HepG2 (cell line): ENCODE results near the gene CDK2. TPM values are rescaled to one million over a fixed set of nuclear protein-coding genes. Genes with fewer than 3 reads are reported as not detected.

Experiments
- ASH2L ChIP-seq: fragments of 300-600, 200-600 bp; sonication (generic); IDR thresholded peaks from 2 replicates; pipeline ENCODE4 v1.7.0; 2017; ENCODE audit warnings: low read depth, mild to moderate bottlenecking, moderate library complexity, mixed read lengths, low read length; ENCODE audit not compliant: insufficient read length
- ATF1 ChIP-seq: IDR thresholded peaks from 2 replicates; pipeline ENCODE4 v1.6.1; 2016; ENCODE audit warnings: mild to moderate bottlenecking, control low read depth
- GTF2F1 ChIP-seq: fragments of 150-350 bp; IDR thresholded peaks from 2 replicates; pipeline ENCODE4 v1.6.1; 2014; ENCODE audit warnings: low read length
- MED1 ChIP-seq: sonication (generic); formaldehyde crosslinking; IDR thresholded peaks from 2 replicates; pipeline ENCODE4 v1.4.0; 2020; ENCODE audit warnings: missing genetic modification reagents
- PREB ChIP-seq: sonication (generic); formaldehyde crosslinking; IDR thresholded peaks from 2 replicates; pipeline ENCODE4 v1.4.0; 2020; ENCODE audit warnings: missing genetic modification reagents
- REL ChIP-seq: sonication (generic); formaldehyde crosslinking; conservative IDR thresholded peaks from 2 replicates; pipeline ENCODE4 v1.8.0; 2022; ENCODE audit warnings: mild to moderate bottlenecking, missing genetic modification reagents, moderate library complexity
- SIX4 ChIP-seq: sonication (generic); formaldehyde crosslinking; IDR thresholded peaks from 2 replicates; pipeline ENCODE4 v1.4.0; 2020; ENCODE audit warnings: missing genetic modification reagents
- SMARCC2 ChIP-seq: fragments of 450-650 bp; IDR thresholded peaks from 2 replicates; pipeline ENCODE4 v1.6.1; 2017; ENCODE audit warnings: antibody characterized with exemption, mild to moderate bottlenecking
- SP140L ChIP-seq: sonication (generic); formaldehyde crosslinking; IDR thresholded peaks from 2 replicates; pipeline ENCODE4 v1.4.0; 2020; ENCODE audit warnings: missing genetic modification reagents, borderline replicate concordance
- ZBTB4 ChIP-seq: sonication (generic); formaldehyde crosslinking; IDR thresholded peaks from 2 replicates; pipeline ENCODE4 v1.4.0; 2020; ENCODE audit warnings: missing genetic modification reagents, mild to moderate bottlenecking, borderline replicate concordance
- ZMYM3 ChIP-seq: sonication (generic); formaldehyde crosslinking; IDR thresholded peaks from 2 replicates; pipeline ENCODE4 v1.5.1; 2020; ENCODE audit warnings: mild to moderate bottlenecking, missing genetic modification reagents
- ZNF720 ChIP-seq: sonication (generic); formaldehyde crosslinking; IDR thresholded peaks from 2 replicates; pipeline ENCODE4 v1.4.0; 2020; ENCODE audit warnings: missing genetic modification reagents
- ZSCAN21 ChIP-seq: sonication (generic); formaldehyde crosslinking; IDR thresholded peaks from 2 replicates; pipeline ENCODE4 v1.8.0; 2022; ENCODE audit warnings: mild to moderate bottlenecking, missing genetic modification reagents, moderate library complexity, borderline replicate concordance
- polyA plus RNA-seq, 8 experiments: library from polyadenylated mRNA; depleted of rRNA in 3 of 8; stranded (reverse) in 7 of 8; unstranded in 1 of 8; fragments of >200 nt; fragmentation: Illumina TruSeq in 4 of 8; extraction: Trizol in 4 of 8; gene quantifications; 2 replicates each; pipeline versions ENCODE4 v1.2.1 to v1.2.3, GENCODE V29; 2011 to 2016; ENCODE audit warnings: low read depth in 4 of 8, missing spikeins in 1 of 8, mixed read lengths in 1 of 8; ENCODE audit not compliant: insufficient read depth in 1 of 8
- total RNA-seq, 5 experiments: library from RNA; depleted of rRNA; stranded (reverse); fragments of >200 nt; fragmentation: Illumina TruSeq; extraction: Trizol; gene quantifications; 2 replicates each; pipeline ENCODE4 v1.2.3, GENCODE V29; 2016; ENCODE audit warnings: low read depth in 1 of 5

The CDK2 gene
- total and polyA plus RNA-seq, 2 of the 13 experiments (the other 11 are each of a cell fraction or from before 2014, with no cell fraction given) = 47.5 to 52.6 TPM

DNA sequence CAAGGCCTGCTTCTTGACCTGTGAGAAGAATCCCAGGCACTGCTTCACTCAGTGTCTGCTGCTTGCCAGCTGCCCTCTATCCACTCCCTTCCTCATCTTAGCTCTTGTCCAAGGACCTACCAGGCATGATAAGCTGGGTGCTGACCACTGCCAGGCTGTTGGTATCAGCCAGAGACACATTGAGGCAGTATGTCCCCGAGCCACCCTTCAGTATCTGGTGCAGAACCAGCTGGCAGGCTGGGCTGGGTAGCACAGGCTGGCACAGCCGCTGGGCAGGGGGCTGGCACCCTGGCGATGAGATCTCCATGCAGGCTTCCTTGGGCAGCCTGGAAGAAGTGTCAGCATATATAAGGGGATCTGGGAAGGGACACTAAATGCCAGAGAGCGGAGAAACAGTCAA is 11.3 kb upstream of the CDK2 start (continued):
- no peak for TF ChIP-seq ATF1 (CRISPR knock-in tag)
- TF ChIP-seq ZMYM3 = no peak
- TF ChIP-seq SMARCC2 = no peak
- TF ChIP-seq GTF2F1 = no peak
- TF ChIP-seq ZBTB4 (CRISPR knock-in tag) = no peak
- no peak for TF ChIP-seq PREB
- no peak for TF ChIP-seq MED1 (CRISPR knock-in tag)
- TF ChIP-seq ZSCAN21 (CRISPR knock-in tag) = no peak
- TF ChIP-seq SP140L (CRISPR knock-in tag) = no peak
- no peak for TF ChIP-seq SIX4
- TF ChIP-seq ASH2L = no peak
- TF ChIP-seq REL (CRISPR knock-in tag) = no peak
- no peak for TF ChIP-seq ZNF720 (CRISPR knock-in tag)
- TF ChIP-seq, all 625 proteins: peak for 0
